SK-MEL-5 (cell line): ENCODE results near the gene ZNF780B. TPM values are rescaled to one million over a fixed set of nuclear protein-coding genes. Genes with fewer than 3 reads are reported as not detected.
"Not testable (repeated sequence)": the region's sequence is repeated elsewhere in the genome, so short reads cannot be mapped to it uniquely, and the experiment has no call there.

Experiments
- DNase-seq: peaks from one replicate; pipeline ENCODE4 v3.0.0-alpha.2; 2016; ENCODE audit warnings: low read depth, low spot score
- in situ Hi-C: cut with HindIII; loops from 2 replicates; pipeline ENCODE4 v1.10.0; 2016; ENCODE audit warnings: low sequenced_read_pairs, high pct_unique_total_duplicates, low pct_unique_long_range_greater_than_20kb
- total RNA-seq: library from RNA; depleted of rRNA; stranded (reverse); fragments of >200 nt; shearing (Covaris generic); gene quantifications from 2 replicates; pipeline ENCODE4 v1.2.3, GENCODE V29; 2014

The ZNF780B gene
- total RNA-seq, 1 experiment from 2014 or later = 5.9 TPM

DNA sequence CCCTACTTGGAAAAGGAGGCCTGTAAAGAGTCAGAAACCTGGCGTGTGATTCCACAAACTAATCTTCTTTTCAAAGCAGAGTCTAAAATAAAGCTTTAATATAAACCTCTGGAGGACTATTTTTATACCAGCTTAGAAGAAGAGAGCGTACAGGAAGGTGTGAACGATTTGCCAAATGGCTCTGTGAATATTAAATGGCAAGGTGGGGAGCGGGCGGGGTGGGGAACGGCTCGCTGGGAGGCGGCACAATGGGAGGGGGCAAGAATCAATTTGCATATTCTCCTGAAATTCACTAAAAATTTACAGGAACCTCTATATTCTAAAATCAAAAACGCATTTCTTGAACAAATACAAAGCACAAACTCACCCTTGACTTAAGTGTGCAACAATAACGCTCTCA, 982 bp downstream of the ZNF780B start:
- no peak for DNase-seq
- in situ Hi-C loops = no loop called here

DNA sequence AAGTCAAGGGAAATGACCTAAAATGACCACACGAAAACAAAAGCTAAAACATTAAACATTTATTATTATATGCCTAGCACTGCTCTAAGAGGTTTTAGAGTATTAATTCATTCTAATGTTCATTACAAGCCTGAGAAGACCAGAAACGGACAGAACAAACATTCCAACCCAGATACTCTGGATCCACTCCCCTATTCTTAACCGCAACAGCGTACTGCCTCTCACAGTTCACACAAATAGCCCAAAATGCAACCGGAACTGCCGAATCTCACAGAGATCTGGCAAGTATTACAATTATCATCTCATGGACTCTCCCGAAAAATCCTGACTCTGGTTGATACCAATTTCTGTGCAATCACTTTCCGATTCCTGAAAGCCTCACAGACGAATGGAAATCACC, 1.4 kb downstream of the ZNF780B start:
- in situ Hi-C loops = no loop called here
- DNase-seq = no peak

DNA sequence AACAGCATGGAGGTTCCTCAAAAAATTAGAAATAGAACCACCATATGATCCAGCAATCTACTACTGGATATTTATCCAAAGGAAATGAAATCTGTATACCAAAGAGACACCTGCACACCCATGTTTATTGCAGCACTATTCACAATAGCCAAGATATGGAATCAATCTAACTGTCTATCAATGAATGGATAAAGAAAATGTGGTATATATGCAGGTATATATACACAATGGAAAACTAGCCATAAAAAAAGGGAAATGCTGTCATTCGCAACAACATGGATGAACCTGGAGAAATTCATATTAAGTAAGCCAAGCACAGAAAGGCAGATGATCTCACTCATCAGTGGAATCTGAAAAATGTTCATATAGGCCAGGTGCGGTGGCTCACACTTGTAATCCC, 2.5 kb downstream of the ZNF780B start:
- in situ Hi-C loops = no loop called here
- DNase-seq = no peak

DNA sequence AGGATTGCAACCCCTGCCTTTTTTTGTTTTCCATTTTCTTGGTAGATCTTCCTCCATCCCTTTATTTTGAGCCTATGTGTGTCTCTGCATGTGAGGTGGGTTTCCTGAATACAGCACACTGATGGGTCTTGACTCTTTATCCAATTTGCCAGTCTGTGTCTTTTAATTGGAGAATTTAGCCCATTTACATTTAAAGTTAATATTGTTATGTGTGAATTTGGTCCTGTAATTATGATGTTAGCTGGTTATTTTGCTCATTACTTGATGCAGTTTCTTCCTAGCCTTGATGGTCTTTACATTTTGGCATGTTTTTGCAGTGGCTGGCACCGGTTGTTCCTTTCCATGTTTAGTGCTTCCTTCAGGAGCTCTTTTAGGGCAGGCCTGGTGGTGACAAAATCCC, 14.3 kb downstream of the ZNF780B start:
- in situ Hi-C loops, DNase-seq: not testable (repeated sequence)

DNA sequence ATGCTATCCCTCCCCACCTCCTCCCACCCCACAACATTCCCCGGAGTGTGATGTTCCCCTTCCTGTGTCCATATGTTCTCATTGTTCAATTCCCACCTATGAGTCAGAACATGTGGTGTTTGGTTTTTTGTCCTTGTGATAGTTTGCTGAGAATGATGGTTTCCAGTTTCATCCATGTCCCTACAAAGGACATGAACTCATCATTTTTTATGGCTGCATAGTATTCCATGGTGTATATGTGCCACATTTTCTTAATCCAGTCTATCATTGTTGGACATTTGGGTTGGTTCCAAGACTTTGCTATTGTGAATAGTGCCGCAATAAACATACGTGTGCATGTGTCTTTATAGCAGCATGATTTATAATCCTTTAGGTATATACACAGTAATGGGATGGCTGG, 18.0 kb downstream of the ZNF780B start:
- in situ Hi-C loops, DNase-seq: not testable (repeated sequence)

DNA sequence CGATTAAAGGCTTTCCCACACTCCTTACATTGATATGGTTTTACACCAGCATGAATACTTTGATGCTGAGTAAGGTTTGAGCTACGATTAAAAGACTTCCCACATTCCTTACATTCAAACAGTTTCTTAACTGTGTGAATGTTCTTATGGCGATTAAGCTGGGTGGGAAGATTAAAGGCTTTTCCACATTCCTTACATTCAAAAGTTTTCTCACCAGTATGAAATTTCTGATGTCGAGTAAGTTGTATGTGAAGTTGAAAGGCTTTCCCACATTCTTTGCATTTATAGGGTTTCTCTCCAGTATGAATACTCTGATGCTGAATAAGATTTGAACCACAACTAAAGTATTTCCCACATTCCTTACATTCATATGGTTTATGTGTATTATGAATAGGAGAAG, 20.0 kb downstream of the ZNF780B start:
- DNase-seq = no peak
- in situ Hi-C loops = no loop called here

DNA sequence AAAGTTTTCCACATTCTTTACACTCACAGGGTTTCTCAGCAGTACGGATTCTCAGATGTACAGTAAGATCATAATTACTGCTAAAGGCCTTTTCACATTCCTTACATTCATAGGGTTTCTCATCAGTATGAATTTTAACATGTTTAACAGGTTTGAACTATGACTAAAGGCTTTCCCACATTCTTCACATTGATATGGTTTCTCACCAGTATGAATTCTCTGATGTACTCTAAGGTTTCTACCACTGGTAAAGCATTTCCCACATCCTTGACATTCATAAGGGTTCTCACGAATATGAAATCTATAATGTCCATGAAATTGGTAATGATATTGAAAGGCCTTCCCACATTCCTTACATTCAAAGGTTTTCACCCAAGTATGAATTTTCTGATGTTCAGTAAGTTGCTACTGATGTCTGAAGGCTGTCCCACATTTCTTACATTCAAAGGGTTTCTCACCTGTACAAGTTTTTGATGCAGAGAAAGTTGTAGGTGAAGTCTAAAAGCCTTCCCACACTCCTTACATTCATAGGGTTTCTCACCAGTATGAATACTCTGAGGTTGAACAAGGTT, 22.0 kb downstream of the ZNF780B start:
- in situ Hi-C loops = no loop called here
- no peak for DNase-seq

DNA sequence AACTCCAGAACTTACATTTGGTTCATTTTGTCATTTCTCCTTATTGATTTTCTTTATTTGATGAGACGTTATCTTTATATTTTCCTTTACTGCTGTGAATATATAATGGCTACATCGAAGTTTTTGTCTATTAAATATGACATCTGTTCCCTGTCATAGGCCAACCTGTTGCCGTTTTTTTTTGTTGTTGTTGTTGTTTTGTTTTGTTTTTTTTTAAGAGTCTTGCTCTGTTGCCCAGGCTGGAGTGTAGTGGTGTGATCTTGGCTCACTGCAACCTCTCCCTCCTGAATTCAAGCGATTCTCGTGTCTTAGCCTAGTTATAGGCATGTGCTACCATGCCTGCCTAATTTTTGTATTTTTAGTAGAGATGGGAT, 29.4 kb downstream of the ZNF780B start:
- DNase-seq = no peak
- in situ Hi-C loops = no loop called here

DNA sequence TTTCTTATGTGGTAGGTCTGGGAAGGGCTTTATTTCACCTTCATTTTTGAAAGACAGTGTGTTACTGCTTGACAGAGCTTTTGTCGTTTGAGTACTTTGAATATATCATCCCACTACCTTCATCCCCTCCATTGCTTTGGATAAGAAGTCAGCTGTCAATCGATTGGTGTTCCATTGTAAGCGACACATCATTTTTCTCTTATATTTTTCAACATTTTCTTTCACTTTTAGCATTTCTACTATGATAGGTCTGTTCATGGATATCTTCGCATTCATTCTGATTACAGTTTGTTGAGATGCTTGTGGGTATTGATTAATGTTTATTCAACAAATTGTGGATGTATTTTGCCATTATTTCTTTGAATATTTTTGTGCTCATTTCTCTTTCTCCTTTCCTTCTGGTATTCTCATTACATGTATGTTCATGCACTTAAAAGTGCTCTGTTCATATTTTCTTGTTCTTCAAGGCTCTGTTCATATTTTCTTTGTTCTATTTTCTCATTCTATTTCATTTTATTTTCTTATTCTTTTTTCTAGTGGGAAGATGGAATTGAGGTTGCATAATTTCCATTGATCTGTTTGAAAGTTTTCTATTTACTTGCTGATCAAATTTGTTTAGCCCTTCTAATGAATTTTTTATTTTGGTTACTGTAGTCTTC, 30.0 kb downstream of the ZNF780B start:
- DNase-seq = no peak
- in situ Hi-C loops = no loop called here

DNA sequence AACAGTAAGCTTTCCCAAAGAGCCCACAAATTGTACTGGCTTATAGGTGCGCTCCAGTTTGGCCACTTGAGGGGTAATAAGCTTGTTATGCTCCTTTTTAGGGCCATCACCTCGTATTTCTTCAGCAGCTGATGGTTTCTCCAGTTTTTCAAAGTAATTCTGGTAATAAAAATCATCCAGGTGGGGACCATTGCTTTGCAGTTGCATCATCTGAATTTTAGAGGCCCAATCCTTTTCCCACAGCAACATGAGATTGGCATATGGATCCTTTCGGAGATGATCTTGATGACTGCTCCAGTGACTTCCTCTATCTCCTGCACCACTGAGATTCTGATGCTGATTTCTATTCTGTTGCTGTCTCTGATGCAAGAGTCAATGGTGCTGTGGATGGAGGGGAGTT, 32.1 kb downstream of the ZNF780B start:
- in situ Hi-C loops = no loop called here
- DNase-seq = no peak

DNA sequence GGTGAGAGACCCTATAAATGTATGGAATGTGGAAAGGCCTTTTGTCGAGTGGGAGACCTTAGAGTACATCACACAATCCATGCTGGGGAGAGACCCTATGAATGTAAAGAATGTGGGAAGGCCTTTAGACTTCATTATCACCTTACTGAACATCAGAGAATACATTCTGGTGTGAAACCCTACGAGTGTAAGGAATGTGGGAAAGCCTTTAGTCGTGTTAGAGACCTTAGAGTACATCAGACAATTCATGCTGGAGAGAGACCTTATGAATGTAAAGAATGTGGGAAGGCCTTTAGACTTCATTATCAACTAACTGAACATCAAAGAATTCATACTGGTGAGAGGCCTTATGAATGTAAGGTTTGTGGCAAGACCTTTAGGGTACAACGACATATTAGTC, 42.0 kb downstream of the ZNF780B start:
- in situ Hi-C loops = no loop called here
- DNase-seq = no peak

DNA sequence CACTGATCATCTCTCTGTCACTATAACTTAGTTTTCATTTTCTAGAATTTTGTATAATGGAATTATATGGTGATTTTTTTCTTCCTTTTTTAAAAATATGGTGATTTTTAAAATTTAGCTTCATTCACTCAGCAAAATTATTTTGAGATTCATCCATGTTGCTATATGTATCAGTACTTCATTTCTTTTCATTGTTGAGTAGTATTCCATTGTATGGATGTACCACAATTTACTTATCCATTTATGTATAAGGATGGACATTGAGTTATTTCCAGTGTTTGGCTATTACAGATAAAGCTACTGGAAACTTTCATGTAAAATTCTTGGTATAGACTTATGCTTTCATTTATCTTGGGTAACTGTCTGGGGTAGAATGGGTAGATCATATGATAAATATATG, 46.4 kb downstream of the ZNF780B start:
- in situ Hi-C loops = no loop called here
- DNase-seq = no peak

DNA sequence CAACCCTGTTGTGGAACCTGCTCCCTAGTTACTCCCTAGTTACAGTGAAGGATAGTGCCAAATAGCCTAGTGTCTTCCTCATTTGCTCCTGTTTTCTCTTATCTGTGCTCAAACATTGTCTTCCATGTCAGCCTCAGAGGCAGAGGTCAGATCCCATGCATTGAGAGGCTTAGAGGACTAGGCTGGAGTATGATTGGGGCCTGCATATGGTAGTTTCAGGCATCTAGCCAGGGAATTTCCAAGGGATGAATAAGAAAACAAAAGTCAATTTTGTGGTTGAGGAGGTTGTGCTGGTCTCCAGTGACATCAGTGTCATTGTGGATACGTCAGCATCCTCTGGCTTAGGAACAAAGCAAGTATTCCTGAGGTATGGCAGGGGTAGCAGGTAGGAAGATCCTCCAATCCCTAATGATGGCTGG, 49.7 kb downstream of the ZNF780B start:
- in situ Hi-C loops = no loop called here
- DNase-seq = no peak

DNA sequence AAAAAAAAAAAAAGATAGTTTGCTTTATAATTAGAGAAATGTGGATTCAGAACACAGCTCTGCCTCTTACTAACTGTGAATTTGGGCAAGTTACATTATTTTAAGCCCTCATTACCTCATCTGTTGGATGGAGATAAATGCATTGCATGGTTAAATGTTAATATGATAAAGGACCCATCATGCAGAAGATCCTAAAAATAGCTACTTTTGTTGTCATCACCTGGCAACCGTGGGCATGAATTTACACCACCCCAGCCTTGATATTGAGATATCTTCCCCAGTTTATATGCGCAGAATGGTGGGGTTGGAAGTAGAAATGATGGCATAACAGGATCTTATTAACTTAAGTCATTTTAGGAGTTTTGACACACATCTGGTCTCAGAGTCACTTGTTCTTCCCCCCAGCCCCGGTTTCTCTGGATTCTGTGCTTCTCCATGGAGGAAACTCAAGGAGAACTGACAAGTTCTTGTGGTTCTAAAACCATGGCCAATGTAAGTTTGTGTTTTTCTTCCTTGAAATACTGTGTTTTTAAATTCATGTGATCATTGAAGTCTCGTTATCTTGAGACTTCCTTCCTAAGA, 50.2 kb downstream of the ZNF780B start:
- in situ Hi-C loops = no loop called here
- DNase-seq = no peak

DNA sequence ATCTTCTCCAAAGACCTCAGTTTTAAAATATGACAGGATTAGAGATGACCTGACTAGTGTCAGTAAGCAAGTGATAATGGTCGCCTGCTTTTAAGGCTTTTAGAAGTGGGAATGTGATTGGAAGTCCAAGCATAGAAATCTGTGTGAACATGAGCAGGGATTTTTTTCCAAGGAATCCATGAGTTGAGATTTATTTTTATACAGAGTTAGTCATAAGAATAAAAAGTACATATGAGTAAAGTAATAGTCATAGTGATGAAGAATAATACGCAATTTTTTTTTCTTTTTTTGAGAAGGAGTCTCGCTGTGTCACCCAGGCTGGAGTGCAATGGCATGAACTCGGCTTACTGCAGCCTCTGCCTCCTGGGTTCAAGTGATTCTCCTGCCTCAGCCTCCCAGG, 57.5 kb downstream of the ZNF780B start:
- in situ Hi-C loops = no loop called here
- no peak for DNase-seq

DNA sequence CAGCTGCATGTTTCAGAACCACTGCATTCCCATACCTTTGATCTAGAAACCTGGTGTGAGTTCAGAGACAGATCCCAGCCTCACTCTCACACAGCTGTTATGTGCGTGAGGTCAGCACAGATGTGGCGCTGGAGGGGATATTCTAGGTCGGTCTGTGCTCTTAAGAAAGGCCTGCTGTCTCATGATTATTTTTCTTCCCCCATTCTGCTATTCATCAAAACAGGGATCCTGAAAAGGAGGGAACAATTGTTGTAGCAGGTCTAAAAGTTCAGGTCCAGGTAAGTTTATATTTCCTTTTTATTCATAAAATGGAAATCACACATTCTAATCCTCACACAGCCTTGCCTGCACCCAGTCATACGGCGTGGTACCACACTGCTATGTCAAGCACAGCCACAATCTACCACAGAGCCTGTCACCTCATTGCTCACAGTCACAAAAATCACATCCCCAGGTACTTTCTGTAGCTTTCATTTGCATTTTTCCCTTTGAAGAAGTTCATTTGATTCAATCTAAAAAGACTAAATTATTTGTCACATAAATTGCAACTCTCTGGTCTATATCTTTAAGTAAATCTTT, 58.3 kb downstream of the ZNF780B start:
- no peak for DNase-seq
- in situ Hi-C loops = no loop called here

DNA sequence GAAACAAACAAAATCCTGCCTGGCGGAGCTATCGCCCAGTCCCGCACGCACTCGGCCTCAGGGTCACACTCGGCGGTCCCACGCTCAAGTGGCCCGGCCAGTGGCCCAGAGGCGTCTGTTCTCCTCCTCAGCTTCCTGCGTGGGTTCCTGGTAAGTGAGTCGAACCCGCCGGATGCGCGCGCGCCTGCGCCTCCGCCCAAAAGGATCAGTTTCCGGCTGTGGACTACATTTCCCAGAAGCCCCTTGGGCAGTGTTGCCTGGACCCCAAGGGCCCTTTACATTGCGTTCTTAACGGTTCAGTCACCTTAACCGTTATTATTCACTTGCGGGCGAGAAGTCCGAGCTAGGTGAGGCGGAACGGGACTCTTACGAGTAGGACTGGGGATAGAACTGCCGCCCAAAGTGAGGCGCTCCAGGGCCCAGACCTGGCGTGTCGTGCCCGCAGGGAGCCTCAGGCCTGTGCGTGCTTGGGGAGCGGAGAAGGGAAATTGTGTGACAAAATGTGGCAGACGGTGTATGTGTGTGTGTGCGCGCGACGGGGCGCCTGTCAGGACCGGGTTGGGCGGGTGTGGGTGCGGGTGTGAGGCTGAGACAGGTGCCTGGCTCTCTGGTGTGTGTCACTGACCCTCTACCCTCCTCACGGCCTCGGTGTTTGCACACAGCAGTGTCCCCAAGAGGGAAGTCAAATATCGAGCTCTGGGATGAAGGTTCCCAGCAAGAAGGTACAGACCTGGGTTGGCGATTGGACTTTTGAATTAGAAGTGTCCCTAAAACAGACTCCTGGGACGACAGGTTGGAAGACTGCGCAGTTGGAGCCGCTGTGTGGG, 59.0 kb downstream of the ZNF780B start, which contains the start of gene ZNF546:
TSS of gene ZNF546 (plus strand) at position 250 of the 827 bp plus-strand sequence. CDS start 1,267 bp downstream, outside the sequence.
- peak; percentile 86 for DNase-seq
- in situ Hi-C loops = no loop called here

DNA sequence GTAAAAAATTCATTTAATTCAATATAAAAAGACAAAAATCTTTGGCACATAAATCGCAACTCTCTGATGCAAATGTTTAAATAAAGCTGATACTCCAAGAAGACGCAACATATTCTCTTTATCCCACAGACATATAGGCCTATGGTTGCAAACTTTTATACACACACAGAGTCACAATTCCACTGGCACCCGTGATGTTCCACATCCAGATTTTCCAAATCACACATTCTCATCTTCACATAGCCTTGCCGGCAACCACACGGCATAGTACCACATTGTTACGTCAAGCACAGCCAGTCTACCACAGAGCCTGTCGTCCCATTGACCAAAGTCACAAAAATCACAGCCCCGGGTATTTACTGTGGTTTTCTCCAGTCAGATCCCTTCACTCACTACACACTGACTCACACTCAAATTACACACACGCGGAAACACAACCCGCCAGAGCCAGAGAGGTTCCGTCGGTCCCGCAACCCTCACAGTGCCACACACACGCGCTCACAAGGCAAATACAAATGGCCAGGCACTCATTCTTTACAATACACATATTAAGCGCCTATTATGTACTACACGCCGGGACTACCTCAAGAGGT, 59.7 kb downstream of the ZNF780B start:
- in situ Hi-C loops = no loop called here
- DNase-seq = peak; percentile 54
